Activated CD8-positive, alpha-beta T cell treated with anti-CD3 and anti-CD28 coated beads for 36 hours (primary cell): ENCODE results near the gene GSTM5. TPM values are rescaled to one million over a fixed set of nuclear protein-coding genes. Genes with fewer than 3 reads are reported as not detected.
A peak's percentile ranks its signal among the peaks of the same experiment; 100 is the strongest.

ENCODE experiments used
- ATAC-seq: fragments of 200-7000 bp; cut with Tn5 transposase; one replicate; pipeline ENCODE4 v1.10.0; 2021; ENCODE audit warnings: mild to moderate bottlenecking, moderate library complexity
- CTCF ChIA-PET: fragments of 350-600 bp; sonication (Branson Sonifier 250); formaldehyde crosslinking; loops from one replicate; lab custom pipeline; 2021; ENCODE audit warnings: antibody characterized with exemption; lab: Charles Lee
- POLR2A ChIA-PET: fragments of 350-600 bp; sonication (Branson Sonifier 250); formaldehyde crosslinking; loops from one replicate; lab custom pipeline; 2021; ENCODE audit warnings: antibody characterized with exemption; lab: Charles Lee
- DNase-seq: peaks from one replicate; pipeline ENCODE4 v3.0.0-alpha.2; 2020
- H3K27ac Mint-ChIP-seq: one replicate; pipeline ENCODE4 v1.8.0; 2021; ENCODE audit warnings: mild to moderate bottlenecking, mixed read lengths
- H3K27me3 Mint-ChIP-seq: one replicate; pipeline ENCODE4 v1.8.0; 2021; ENCODE audit warnings: mixed read lengths
- H3K36me3 Mint-ChIP-seq: one replicate; pipeline ENCODE4 v1.8.0; 2021; ENCODE audit warnings: low read depth, mixed read lengths
- H3K4me1 Mint-ChIP-seq: one replicate; pipeline ENCODE4 v1.8.0; 2021; ENCODE audit warnings: low read depth, mixed read lengths
- H3K4me3 Mint-ChIP-seq: one replicate; pipeline ENCODE4 v1.8.0; 2021; ENCODE audit warnings: mild to moderate bottlenecking, moderate library complexity, mixed read lengths
- H3K9me3 Mint-ChIP-seq: one replicate; pipeline ENCODE4 v1.8.0; 2021; ENCODE audit warnings: mixed read lengths
- intact Hi-C: fragments of 100-400 bp; cut with micrococcal nuclease; formaldehyde crosslinking; loops from one replicate; pipeline ENCODE4 v1.10.0; 2022
- total RNA-seq, 2 experiments: library from RNA; stranded (reverse); gene quantifications; one replicate each; pipeline ENCODE4 v1.2.3, GENCODE V29; 2021
- TF ChIP-seq, protein P1 (sequence below): fragments of 200-600 bp; IDR thresholded peaks from one replicate; pipeline ENCODE4 v1.8.0; 2022; ENCODE audit warnings: antibody characterized with exemption, mild to moderate bottlenecking

GSTM5 gene
- total RNA-seq, 2 experiments from 2014 or later = 0.49 to 0.50 TPM

DNA sequence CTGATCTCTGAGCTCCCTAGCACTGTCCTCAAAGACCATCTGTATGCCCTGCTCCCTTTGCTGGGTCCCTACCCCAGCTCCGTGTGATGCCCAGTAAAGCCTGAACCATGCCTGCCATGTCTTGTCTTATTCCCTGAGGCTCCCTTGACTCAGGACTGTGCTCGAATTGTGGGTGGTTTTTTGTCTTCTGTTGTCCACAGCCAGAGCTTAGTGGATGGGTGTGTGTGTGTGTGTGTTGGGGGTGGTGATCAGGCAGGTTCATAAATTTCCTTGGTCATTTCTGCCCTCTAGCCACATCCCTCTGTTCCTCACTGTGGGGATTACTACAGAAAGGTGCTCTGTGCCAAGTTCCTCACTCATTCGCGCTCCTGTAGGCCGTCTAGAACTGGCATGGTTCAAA, 5.7 kb downstream of the GSTM5 start:
- Mint-ChIP-seq H3K4me3 (no peak overlapping the region), H3K27ac (no peak overlapping the region), H3K36me3 (no peaks in the 10 kb centered on the region), H3K9me3 (no peaks in the 10 kb centered on the region), H3K27me3 (peaks cover 6% of the 10 kb centered on the region), H3K4me1 (peaks cover 4% of the 10 kb centered on the region)
- ATAC-seq (no peak), DNase-seq (no peak)
- POLR2A ChIA-PET = no interaction called here
- intact Hi-C loops = no loop called here
- TF ChIP-seq, protein P1, sequence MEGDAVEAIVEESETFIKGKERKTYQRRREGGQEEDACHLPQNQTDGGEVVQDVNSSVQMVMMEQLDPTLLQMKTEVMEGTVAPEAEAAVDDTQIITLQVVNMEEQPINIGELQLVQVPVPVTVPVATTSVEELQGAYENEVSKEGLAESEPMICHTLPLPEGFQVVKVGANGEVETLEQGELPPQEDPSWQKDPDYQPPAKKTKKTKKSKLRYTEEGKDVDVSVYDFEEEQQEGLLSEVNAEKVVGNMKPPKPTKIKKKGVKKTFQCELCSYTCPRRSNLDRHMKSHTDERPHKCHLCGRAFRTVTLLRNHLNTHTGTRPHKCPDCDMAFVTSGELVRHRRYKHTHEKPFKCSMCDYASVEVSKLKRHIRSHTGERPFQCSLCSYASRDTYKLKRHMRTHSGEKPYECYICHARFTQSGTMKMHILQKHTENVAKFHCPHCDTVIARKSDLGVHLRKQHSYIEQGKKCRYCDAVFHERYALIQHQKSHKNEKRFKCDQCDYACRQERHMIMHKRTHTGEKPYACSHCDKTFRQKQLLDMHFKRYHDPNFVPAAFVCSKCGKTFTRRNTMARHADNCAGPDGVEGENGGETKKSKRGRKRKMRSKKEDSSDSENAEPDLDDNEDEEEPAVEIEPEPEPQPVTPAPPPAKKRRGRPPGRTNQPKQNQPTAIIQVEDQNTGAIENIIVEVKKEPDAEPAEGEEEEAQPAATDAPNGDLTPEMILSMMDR = no peak
- CTCF ChIA-PET = interaction anchor here (0.7 to 1.1 kb wide), 6 partner anchors 56 to 778 kb away, joined by 3 to 4 read pairs (median 3); partner anchors contain the start of gene AHCYL1

DNA sequence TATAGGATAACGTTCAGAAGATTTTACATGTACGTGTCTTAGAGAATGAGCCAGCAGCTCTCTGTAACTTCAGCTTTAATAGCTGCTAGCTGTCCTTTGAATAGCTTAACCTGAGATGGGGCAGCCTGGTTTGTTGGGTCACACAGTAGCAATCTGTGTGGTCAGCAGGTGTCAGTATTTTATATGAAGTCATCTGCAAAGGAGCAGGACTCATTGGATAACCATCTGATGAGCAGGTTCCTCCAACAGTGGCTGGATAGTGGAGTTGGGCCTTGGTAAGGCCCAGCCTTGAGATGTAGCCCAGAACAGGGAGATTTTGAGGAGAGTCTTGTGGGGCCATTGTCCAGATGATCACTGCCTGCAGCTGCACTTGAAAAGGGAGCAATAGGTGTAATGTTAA, 6.4 kb downstream of the GSTM5 start:
- POLR2A ChIA-PET = no interaction called here

DNA sequence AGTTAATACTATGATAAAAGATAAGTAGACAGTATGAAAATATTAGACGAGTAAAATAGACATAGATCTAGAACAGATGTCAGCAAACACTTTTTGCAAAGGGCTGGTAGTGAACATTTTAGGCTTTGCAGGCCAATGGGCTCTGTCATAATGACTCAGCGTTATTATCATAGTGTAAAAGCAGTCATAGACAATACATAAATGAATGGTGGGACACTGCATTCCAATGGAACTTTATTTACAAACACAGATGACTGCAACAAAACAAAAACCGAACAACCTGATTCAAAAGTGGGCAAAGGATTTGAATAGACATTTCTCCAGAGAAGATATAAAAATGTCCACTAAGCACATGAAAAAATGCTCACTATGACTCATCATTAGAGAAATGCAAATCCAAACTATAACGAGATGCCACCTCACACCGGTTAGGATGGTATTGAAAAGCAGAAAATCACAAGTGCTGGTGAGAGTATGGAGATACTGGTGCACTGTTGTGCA, 7.3 kb downstream of the GSTM5 start:
- intact Hi-C loops = no loop called here
- DNase-seq = no peak
- Mint-ChIP-seq H3K36me3 (no peaks in the 10 kb centered on the region), H3K27ac (no peak overlapping the region), H3K27me3 (no peaks in the 10 kb centered on the region), H3K4me3 (no peak overlapping the region), H3K9me3 (no peaks in the 10 kb centered on the region), H3K4me1 (peaks cover 4% of the 10 kb centered on the region)
- peak; percentile 17 for ATAC-seq
- ChIA-PET CTCF (interaction anchor here (1.1 to 2.3 kb wide), 2 partner anchors 79 to 265 kb away, joined by 5 to 10 read pairs; partner anchors contain the start of gene AHCYL1), POLR2A (no interaction called here)
- TF ChIP-seq, protein P1 = no peak

More for the DNA sequence above, 6.4 kb downstream of the GSTM5 start:
- no peak for DNase-seq
- ATAC-seq = no peak
- TF ChIP-seq, protein P1 = no peak
- no peaks in the 10 kb centered on the region for H3K9me3 Mint-ChIP-seq
- intact Hi-C loops = no loop called here
- H3K36me3 Mint-ChIP-seq = no peaks in the 10 kb centered on the region
- H3K4me3 Mint-ChIP-seq = no peak overlapping the region
- peaks cover 4% of the 10 kb centered on the region for H3K27me3 Mint-ChIP-seq
- CTCF ChIA-PET = interaction anchor here (0.9 to 1.1 kb wide), 3 partner anchors 56 to 777 kb away, joined by 3 read pairs; no protein-coding TSS in a partner anchor
- no peak overlapping the region for H3K27ac Mint-ChIP-seq
- H3K4me1 Mint-ChIP-seq = peaks cover 4% of the 10 kb centered on the region

DNA sequence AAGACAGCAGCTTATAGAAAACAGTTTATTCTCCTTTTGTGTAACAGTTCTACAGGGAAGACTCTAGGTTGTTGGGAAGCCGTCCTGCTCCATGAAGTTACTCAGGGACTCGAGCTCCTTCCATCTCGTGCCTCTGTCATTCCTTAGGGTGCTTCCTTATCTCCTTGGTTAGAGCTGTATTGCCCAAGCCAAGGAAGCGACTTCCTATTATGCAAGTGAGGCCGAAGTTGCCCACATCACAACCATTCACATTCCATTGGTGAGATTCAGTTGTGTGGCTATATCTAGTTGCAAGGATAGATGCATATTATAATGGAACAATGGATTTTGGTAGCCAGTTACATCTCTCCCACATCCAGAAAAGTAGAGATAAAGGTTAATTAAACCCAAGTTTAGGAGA, 9.0 kb downstream of the GSTM5 start:
- Mint-ChIP-seq H3K36me3 (no peaks in the 10 kb centered on the region), H3K4me1 (peaks cover 4% of the 10 kb centered on the region), H3K4me3 (no peak overlapping the region), H3K27ac (no peak overlapping the region), H3K9me3 (no peaks in the 10 kb centered on the region), H3K27me3 (no peaks in the 10 kb centered on the region)
- ChIA-PET POLR2A (interaction anchor here (0.9 to 1.0 kb wide), 2 partner anchors 11 to 13 kb away, joined by 3 read pairs; no protein-coding TSS in a partner anchor), CTCF (interaction anchor here (2.3 kb wide), 1 partner anchor 81 kb away, joined by 10 read pairs; no protein-coding TSS in a partner anchor)
- ATAC-seq (no peak), DNase-seq (no peak)
- intact Hi-C loops = no loop called here
- TF ChIP-seq, protein P1 = no peak

DNA sequence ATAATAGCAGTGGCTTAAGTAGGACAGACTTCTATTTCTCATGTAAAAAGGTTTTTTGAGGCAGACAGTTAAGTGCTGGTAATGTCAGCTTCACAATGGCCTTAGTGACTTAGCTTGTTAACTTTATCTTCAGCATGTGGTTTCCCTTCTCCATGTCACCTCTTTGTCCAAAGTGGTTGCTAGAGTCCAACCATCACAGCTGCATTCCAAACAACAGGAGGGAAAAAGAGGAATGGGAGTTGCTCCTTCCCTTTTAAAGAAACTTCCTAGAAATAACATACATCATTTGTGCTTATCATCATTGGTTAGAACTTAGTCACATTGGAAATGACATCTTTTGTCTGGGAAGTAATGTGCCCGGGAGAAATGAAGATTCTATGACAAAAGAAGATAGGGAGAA, 9.9 kb downstream of the GSTM5 start:
- Mint-ChIP-seq H3K4me3 (no peak overlapping the region), H3K36me3 (no peaks in the 10 kb centered on the region), H3K4me1 (peaks cover 4% of the 10 kb centered on the region), H3K27me3 (no peaks in the 10 kb centered on the region), H3K9me3 (no peaks in the 10 kb centered on the region), H3K27ac (no peak overlapping the region)
- TF ChIP-seq, protein P1 = no peak
- POLR2A ChIA-PET = interaction anchor here (1.0 kb wide), 1 partner anchor 12 kb away, joined by 3 read pairs; no protein-coding TSS in a partner anchor
- intact Hi-C loops = no loop called here
- CTCF ChIA-PET = interaction anchor here (2.3 kb wide), 1 partner anchor 82 kb away, joined by 10 read pairs; no protein-coding TSS in a partner anchor
- no peak for ATAC-seq
- DNase-seq = no peak
